A549 treated with DMSO at 1 μM for 4 hours (cell line): Measurements from ENCODE around the gene FBXO41. TPM values are rescaled to one million over a fixed set of nuclear protein-coding genes. Genes with fewer than 3 reads are reported as not detected.

Source experiments
- total RNA-seq: library from RNA; stranded (reverse); fragments of 200-300 nt; extraction: Qiagen RNA extraction; gene quantifications from 5 replicates; pipeline ENCODE4 v1.2.3, GENCODE V29; 2022; ENCODE audit warnings: low read depth

The FBXO41 gene
- 4.4 to 6.1 TPM (median 5.3 TPM) in 5 replicates for total RNA-seq

GRCh38 chr2:73284296-73285158 is at the start of gene FBXO41:
Gene FBXO41 (minus strand): TSS chr2:73284478. CDS start chr2:73269630, 14,848 bp downstream.

GRCh38 chr2:73293534-73294171 is 9.4 kb upstream of the FBXO41 start, which contains the start of gene EGR4:
Gene EGR4 (minus strand): TSS chr2:73293548. CDS start chr2:73293317, 231 bp downstream.

GRCh38 chr2:73233932-73234832 is 50.1 kb downstream of the FBXO41 start, which contains the start of gene CCT7:
Gene CCT7 (plus strand): TSS chr2:73234308. CDS start chr2:73234379, 71 bp downstream.

GRCh38 chr2:73233154-73233931 is 50.9 kb downstream of the FBXO41 start, which contains the start of gene PRADC1:
Gene PRADC1 (minus strand): TSS chr2:73233239. CDS start chr2:73233160, 79 bp downstream.

GRCh38 chr2:73214120-73215035 is 69.9 kb downstream of the FBXO41 start, which contains the start of gene SMYD5:
Gene SMYD5 (plus strand): TSS chr2:73214245. CDS start chr2:73214267, 22 bp downstream.

Other genes starting within 250 kb of the FBXO41 start
- gene SFXN5, start 212.8 kb downstream of the FBXO41 start, total RNA-seq = 13.5 to 17.9 TPM (median 17.2 TPM) in 5 replicates
- 35.3 to 38.8 TPM (median 37.0 TPM) in 5 replicates for gene RAB11FIP5, start 171.5 kb downstream of the FBXO41 start, total RNA-seq
- 0.04 to 0.06 TPM in 2 of 5 replicates, not detected in the others for gene NOTO, start 81.9 kb downstream of the FBXO41 start, total RNA-seq
- gene SMYD5, start 70.2 kb downstream of the FBXO41 start, total RNA-seq = 56.0 to 59.8 TPM (median 57.6 TPM) in 5 replicates
- 17.6 to 24.6 TPM (median 23.8 TPM) in 5 replicates for gene PRADC1, start 51.2 kb downstream of the FBXO41 start, total RNA-seq
- 565 to 891 TPM (median 613 TPM) in 5 replicates for gene CCT7, start 50.2 kb downstream of the FBXO41 start, total RNA-seq
- 0.11 to 0.32 TPM (median 0.25 TPM) in 5 replicates for gene EGR4, start 9.1 kb upstream of the FBXO41 start, total RNA-seq
- gene ALMS1, start 101.4 kb upstream of the FBXO41 start, total RNA-seq = 9.1 to 12.2 TPM (median 10.8 TPM) in 5 replicates